HEK293 (cell line): ENCODE results near the gene EDEM3.
"Not testable (repeated sequence)": the region's sequence is repeated elsewhere in the genome, so short reads cannot be mapped to it uniquely, and the experiment has no call there.

Experiments
- CTCF ChIA-PET: fragments of 350-600 bp; formaldehyde crosslinking; extraction: SDS; loops from one replicate; lab custom pipeline; 2021; ENCODE audit warnings: antibody characterized with exemption; lab: Yijun Ruan, JAX
- POLR2A ChIA-PET: fragments of 300-600 bp; formaldehyde crosslinking; extraction: SDS; loops from one replicate; lab custom pipeline; 2020; ENCODE audit warnings: antibody characterized with exemption, inconsistent platforms; lab: Yijun Ruan, JAX
- H3K27ac ChIP-seq: fragments of 200-500 bp; sonication (Bioruptor generic); 2 replicates; pipeline ENCODE4 v1.5.1; 2014; ENCODE audit warnings: low read depth, low read length, control low read depth, inconsistent platforms; ENCODE audit errors: extremely low read depth
- H3K36me3 ChIP-seq, 2 experiments: fragments of 200-500 bp in 1 of 2; sonication (Bioruptor generic) in 1 of 2; 1 replicate in 1 of 2; 2 replicates in 1 of 2; pipeline ENCODE4 v1.5.1; 2014 to 2017; ENCODE audit warnings: inconsistent platforms in 2 of 2, low read length in 2 of 2; ENCODE audit not compliant: control insufficient read depth in 2 of 2, insufficient read depth in 1 of 2
- H3K4me1 ChIP-seq: fragments of 200-500 bp; sonication (Bioruptor generic); 2 replicates; pipeline ENCODE4 v1.5.1; 2014; ENCODE audit warnings: mild to moderate bottlenecking, low read length, inconsistent platforms; ENCODE audit not compliant: control insufficient read depth, insufficient read depth
- H3K4me3 ChIP-seq: 2 replicates; pipeline ENCODE4 v1.5.1; 2011; ENCODE audit warnings: low read depth, mild to moderate bottlenecking, control low read depth, low read length, moderate library complexity
- H3K9me3 ChIP-seq: fragments of 200-500 bp; sonication (Bioruptor generic); 2 replicates; pipeline ENCODE4 v1.5.1; 2014; ENCODE audit warnings: low read depth, low read length, inconsistent platforms; ENCODE audit not compliant: control insufficient read depth, insufficient read depth
- CTCF ChIP-seq: fragments of 450-650 bp; formaldehyde crosslinking; IDR thresholded peaks from 2 replicates; pipeline ENCODE4 v1.5.1; 2016; ENCODE audit warnings: missing biosample characterization, missing genetic modification characterization
- HOXC10 ChIP-seq: sonication (generic); formaldehyde crosslinking; IDR thresholded peaks from 2 replicates; pipeline ENCODE4 v1.8.1; 2023; ENCODE audit warnings: mild to moderate bottlenecking, missing genetic modification reagents
- KLF10 ChIP-seq: fragments of 450-650 bp; IDR thresholded peaks from 2 replicates; pipeline ENCODE4 v1.5.1; 2018; ENCODE audit warnings: missing biosample characterization, mild to moderate bottlenecking, missing genetic modification characterization
- KLF7 ChIP-seq: fragments of 450-650 bp; formaldehyde crosslinking; IDR thresholded peaks from 2 replicates; pipeline ENCODE4 v1.5.1; 2016; ENCODE audit warnings: missing biosample characterization, missing genetic modification characterization, borderline replicate concordance
- RBAK ChIP-seq: fragments of 450-650 bp; formaldehyde crosslinking; IDR thresholded peaks from 2 replicates; pipeline ENCODE4 v1.5.1; 2016; ENCODE audit warnings: missing biosample characterization, missing genetic modification characterization
- ZBTB17 ChIP-seq: fragments of 450-650 bp; formaldehyde crosslinking; IDR thresholded peaks from 2 replicates; pipeline ENCODE4 v1.5.1; 2016; ENCODE audit warnings: missing biosample characterization, missing genetic modification characterization
- ZBTB26 ChIP-seq: fragments of 450-650 bp; formaldehyde crosslinking; optimal IDR thresholded peaks from 2 replicates; pipeline ENCODE3; 2016; ENCODE audit warnings: missing biosample characterization, mild to moderate bottlenecking, missing genetic modification characterization
- ZFP41 ChIP-seq: fragments of 450-650 bp; formaldehyde crosslinking; IDR thresholded peaks from 2 replicates; pipeline ENCODE4 v1.5.1; 2016; ENCODE audit warnings: missing biosample characterization, missing genetic modification characterization, borderline replicate concordance
- ZNF16 ChIP-seq: fragments of 450-650 bp; formaldehyde crosslinking; IDR thresholded peaks from 2 replicates; pipeline ENCODE4 v1.5.1; 2016; ENCODE audit warnings: low read depth, missing biosample characterization, missing genetic modification characterization
- ZNF426 ChIP-seq: fragments of 450-650 bp; formaldehyde crosslinking; IDR thresholded peaks from 2 replicates; pipeline ENCODE4 v1.5.1; 2017; ENCODE audit warnings: missing biosample characterization, missing genetic modification characterization, mild to moderate bottlenecking, inconsistent platforms, moderate library complexity
- ZNF555 ChIP-seq: fragments of 450-650 bp; formaldehyde crosslinking; conservative IDR thresholded peaks from 2 replicates; pipeline ENCODE4 v1.5.1; 2017; ENCODE audit warnings: missing biosample characterization, mild to moderate bottlenecking, missing genetic modification characterization, inconsistent platforms
- ZNF610 ChIP-seq: fragments of 450-650 bp; formaldehyde crosslinking; IDR thresholded peaks from 2 replicates; pipeline ENCODE4 v1.5.1; 2016; ENCODE audit warnings: missing biosample characterization, missing genetic modification characterization, borderline replicate concordance
- ZNF843 ChIP-seq: fragments of 450-650 bp; formaldehyde crosslinking; IDR thresholded peaks from 2 replicates; pipeline ENCODE4 v1.5.1; 2016; ENCODE audit warnings: missing biosample characterization, missing genetic modification characterization
- TF ChIP-seq, protein P1 (sequence below): fragments of 450-650 bp; formaldehyde crosslinking; IDR thresholded peaks from 2 replicates; pipeline ENCODE4 v1.5.1; 2016; ENCODE audit warnings: missing biosample characterization, missing genetic modification characterization
- TF ChIP-seq, protein P2 (sequence below): fragments of 450-650 bp; formaldehyde crosslinking; conservative IDR thresholded peaks from 2 replicates; pipeline ENCODE4 v1.5.1; 2016; ENCODE audit warnings: low read depth, missing biosample characterization, missing genetic modification characterization

The EDEM3 gene

GRCh38 chr1:184764483-184764882, 9.8 kb upstream of the EDEM3 start:
- CTCF ChIA-PET, result no interaction called here

GRCh38 chr1:184763520-184763919, 8.9 kb upstream of the EDEM3 start:
- CTCF ChIA-PET, H3K4me1 ChIP-seq, H3K36me3 ChIP-seq, H3K27ac ChIP-seq, POLR2A ChIA-PET, H3K4me3 ChIP-seq, H3K9me3 ChIP-seq: not testable (repeated sequence)

More at GRCh38 chr1:184764483-184764882, 9.8 kb upstream of the EDEM3 start:
- H3K36me3 ChIP-seq, result no peaks in the 10 kb centered on the region
- TF ChIP-seq KLF7 (tag by site-specific recombination) (no peak), RBAK (no peak), ZNF426 (no peak), ZFP41 (no peak), KLF10 (tag by site-specific recombination) (no peak), HOXC10 (CRISPR knock-in tag) (no peak), ZNF843 (no peak), CTCF (tag by site-specific recombination) (no peak), ZBTB26 (tag by site-specific recombination) (no peak), ZNF610 (no peak), ZNF555 (tag by site-specific recombination) (no peak), ZBTB17 (tag by site-specific recombination) (no peak), ZNF16 (tag by site-specific recombination) (no peak)
- TF ChIP-seq, protein P1, sequence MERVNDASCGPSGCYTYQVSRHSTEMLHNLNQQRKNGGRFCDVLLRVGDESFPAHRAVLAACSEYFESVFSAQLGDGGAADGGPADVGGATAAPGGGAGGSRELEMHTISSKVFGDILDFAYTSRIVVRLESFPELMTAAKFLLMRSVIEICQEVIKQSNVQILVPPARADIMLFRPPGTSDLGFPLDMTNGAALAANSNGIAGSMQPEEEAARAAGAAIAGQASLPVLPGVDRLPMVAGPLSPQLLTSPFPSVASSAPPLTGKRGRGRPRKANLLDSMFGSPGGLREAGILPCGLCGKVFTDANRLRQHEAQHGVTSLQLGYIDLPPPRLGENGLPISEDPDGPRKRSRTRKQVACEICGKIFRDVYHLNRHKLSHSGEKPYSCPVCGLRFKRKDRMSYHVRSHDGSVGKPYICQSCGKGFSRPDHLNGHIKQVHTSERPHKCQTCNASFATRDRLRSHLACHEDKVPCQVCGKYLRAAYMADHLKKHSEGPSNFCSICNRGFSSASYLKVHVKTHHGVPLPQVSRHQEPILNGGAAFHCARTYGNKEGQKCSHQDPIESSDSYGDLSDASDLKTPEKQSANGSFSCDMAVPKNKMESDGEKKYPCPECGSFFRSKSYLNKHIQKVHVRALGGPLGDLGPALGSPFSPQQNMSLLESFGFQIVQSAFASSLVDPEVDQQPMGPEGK (tag by site-specific recombination), result no peak
- TF ChIP-seq, protein P2, sequence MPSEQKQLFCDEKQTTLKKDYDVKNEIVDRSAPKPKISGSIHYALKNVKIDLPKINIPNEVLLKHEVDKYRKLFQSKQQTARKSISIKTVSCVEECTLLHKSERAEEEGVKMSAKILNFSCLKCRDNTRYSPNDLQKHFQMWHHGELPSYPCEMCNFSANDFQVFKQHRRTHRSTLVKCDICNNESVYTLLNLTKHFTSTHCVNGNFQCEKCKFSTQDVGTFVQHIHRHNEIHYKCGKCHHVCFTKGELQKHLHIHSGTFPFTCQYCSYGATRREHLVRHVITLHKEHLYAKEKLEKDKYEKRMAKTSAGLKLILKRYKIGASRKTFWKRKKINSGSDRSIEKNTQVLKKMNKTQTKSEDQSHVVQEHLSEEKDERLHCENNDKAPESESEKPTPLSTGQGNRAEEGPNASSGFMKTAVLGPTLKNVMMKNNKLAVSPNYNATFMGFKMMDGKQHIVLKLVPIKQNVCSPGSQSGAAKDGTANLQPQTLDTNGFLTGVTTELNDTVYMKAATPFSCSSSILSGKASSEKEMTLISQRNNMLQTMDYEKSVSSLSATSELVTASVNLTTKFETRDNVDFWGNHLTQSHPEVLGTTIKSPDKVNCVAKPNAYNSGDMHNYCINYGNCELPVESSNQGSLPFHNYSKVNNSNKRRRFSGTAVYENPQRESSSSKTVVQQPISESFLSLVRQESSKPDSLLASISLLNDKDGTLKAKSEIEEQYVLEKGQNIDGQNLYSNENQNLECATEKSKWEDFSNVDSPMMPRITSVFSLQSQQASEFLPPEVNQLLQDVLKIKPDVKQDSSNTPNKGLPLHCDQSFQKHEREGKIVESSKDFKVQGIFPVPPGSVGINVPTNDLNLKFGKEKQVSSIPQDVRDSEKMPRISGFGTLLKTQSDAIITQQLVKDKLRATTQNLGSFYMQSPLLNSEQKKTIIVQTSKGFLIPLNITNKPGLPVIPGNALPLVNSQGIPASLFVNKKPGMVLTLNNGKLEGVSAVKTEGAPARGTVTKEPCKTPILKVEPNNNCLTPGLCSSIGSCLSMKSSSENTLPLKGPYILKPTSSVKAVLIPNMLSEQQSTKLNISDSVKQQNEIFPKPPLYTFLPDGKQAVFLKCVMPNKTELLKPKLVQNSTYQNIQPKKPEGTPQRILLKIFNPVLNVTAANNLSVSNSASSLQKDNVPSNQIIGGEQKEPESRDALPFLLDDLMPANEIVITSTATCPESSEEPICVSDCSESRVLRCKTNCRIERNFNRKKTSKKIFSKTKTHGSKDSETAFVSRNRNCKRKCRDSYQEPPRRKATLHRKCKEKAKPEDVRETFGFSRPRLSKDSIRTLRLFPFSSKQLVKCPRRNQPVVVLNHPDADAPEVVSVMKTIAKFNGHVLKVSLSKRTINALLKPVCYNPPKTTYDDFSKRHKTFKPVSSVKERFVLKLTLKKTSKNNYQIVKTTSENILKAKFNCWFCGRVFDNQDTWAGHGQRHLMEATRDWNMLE (tag by site-specific recombination), result no peak
- H3K9me3 ChIP-seq, result no peaks in the 10 kb centered on the region
- POLR2A ChIA-PET, result no interaction called here
- no peak overlapping the region for H3K4me3 ChIP-seq
- H3K27ac ChIP-seq, result no peak overlapping the region
- no peaks in the 10 kb centered on the region for H3K4me1 ChIP-seq
